Activated B cell treated with CpG ODN at 0.5 μM for 24 hours (primary cell): ENCODE results near the gene IFIT1B. TPM values are rescaled to one million over a fixed set of nuclear protein-coding genes. Genes with fewer than 3 reads are reported as not detected.

ENCODE experiments used
- ATAC-seq: fragments of 200-7000 bp; cut with Tn5 transposase; one replicate; pipeline ENCODE4 v1.10.0; 2021; ENCODE audit warnings: low read depth, mild to moderate bottlenecking, moderate library complexity
- CTCF ChIA-PET: fragments of 350-600 bp; sonication (Branson Sonifier 250); formaldehyde crosslinking; loops from one replicate; lab custom pipeline; 2021; ENCODE audit warnings: antibody characterized with exemption; lab: Charles Lee
- POLR2A ChIA-PET: fragments of 350-600 bp; sonication (Branson Sonifier 250); formaldehyde crosslinking; loops from one replicate; lab custom pipeline; 2021; ENCODE audit warnings: antibody characterized with exemption; lab: Charles Lee
- DNase-seq: peaks from one replicate; pipeline ENCODE4 v3.0.0; 2022
- H3K27ac Mint-ChIP-seq: one replicate; pipeline ENCODE4 v1.8.0; 2020; ENCODE audit warnings: mixed read lengths
- H3K27me3 Mint-ChIP-seq: one replicate; pipeline ENCODE4 v1.8.0; 2021; ENCODE audit warnings: mixed read lengths
- H3K36me3 Mint-ChIP-seq: one replicate; pipeline ENCODE4 v1.8.0; 2021; ENCODE audit warnings: low read depth, mixed read lengths
- H3K4me1 Mint-ChIP-seq: one replicate; pipeline ENCODE4 v1.8.0; 2021; ENCODE audit warnings: mixed read lengths
- H3K4me3 Mint-ChIP-seq: one replicate; pipeline ENCODE4 v1.8.0; 2020; ENCODE audit warnings: mild to moderate bottlenecking, mixed read lengths
- H3K9me3 Mint-ChIP-seq: one replicate; pipeline ENCODE4 v1.8.0; 2020; ENCODE audit warnings: mixed read lengths
- intact Hi-C: fragments of 100-400 bp; cut with micrococcal nuclease; formaldehyde crosslinking; loops from one replicate; pipeline ENCODE4 v1.15.1; 2024
- total RNA-seq: library from RNA; stranded (reverse); gene quantifications from 2 replicates; pipeline ENCODE4 v1.2.3, GENCODE V29; 2022
- TF ChIP-seq, protein P1 (sequence below): fragments of 200-600 bp; IDR thresholded peaks from one replicate; pipeline ENCODE4 v1.8.0; 2022; ENCODE audit warnings: antibody characterized with exemption, mild to moderate bottlenecking

The IFIT1B gene
- total RNA-seq, 1 donor from 2014 or later = not detected

- H3K4me1 Mint-ChIP-seq = peaks cover 43% of the 10 kb centered on the region
- peak overlapping the region; percentile 97 for H3K27ac Mint-ChIP-seq
- no peak for ATAC-seq
- H3K4me3 Mint-ChIP-seq = peak overlapping the region; percentile 94
- CTCF ChIA-PET = interaction anchor here (0.8 to 1.4 kb wide), 5 partner anchors 111 to 162 kb away, joined by 3 to 4 read pairs (median 3); partner anchors contain the start of genes IFIT2 and LIPA
- intact Hi-C loops = loop anchor here (10.0 kb wide), 1 partner anchor 631 kb away; no protein-coding TSS in a partner anchor
- H3K9me3 Mint-ChIP-seq = peaks cover 2% of the 10 kb centered on the region
- H3K27me3 Mint-ChIP-seq = no peaks in the 10 kb centered on the region
- TF ChIP-seq, protein P1, sequence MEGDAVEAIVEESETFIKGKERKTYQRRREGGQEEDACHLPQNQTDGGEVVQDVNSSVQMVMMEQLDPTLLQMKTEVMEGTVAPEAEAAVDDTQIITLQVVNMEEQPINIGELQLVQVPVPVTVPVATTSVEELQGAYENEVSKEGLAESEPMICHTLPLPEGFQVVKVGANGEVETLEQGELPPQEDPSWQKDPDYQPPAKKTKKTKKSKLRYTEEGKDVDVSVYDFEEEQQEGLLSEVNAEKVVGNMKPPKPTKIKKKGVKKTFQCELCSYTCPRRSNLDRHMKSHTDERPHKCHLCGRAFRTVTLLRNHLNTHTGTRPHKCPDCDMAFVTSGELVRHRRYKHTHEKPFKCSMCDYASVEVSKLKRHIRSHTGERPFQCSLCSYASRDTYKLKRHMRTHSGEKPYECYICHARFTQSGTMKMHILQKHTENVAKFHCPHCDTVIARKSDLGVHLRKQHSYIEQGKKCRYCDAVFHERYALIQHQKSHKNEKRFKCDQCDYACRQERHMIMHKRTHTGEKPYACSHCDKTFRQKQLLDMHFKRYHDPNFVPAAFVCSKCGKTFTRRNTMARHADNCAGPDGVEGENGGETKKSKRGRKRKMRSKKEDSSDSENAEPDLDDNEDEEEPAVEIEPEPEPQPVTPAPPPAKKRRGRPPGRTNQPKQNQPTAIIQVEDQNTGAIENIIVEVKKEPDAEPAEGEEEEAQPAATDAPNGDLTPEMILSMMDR = no peak
- DNase-seq = no peak
- peaks cover 26% of the 10 kb centered on the region for H3K36me3 Mint-ChIP-seq
- POLR2A ChIA-PET = interaction anchor here (0.7 to 1.9 kb wide), 9 partner anchors 10 to 325 kb away, joined by 3 to 14 read pairs (median 4); partner anchors contain the start of genes IFIT1, IFIT2, KIF20B and LIPA
These were observed 35.6 kb downstream of the IFIT1B start for GRCh38 chr10:89413398-89413912.

- intact Hi-C loops = loop anchor here (1.0 to 10.0 kb wide), 8 partner anchors 22 to 630 kb away; partner anchors contain the start of genes IFIT1, KIF20B, LIPA and PANK1
- POLR2A ChIA-PET = interaction anchor here (0.5 to 2.0 kb wide), 17 partner anchors 10 to 534 kb away, joined by 3 to 14 read pairs (median 3); partner anchors contain the start of genes IFIT1, IFIT2, IFIT3 and KIF20B
These were observed 36.5 kb downstream of the IFIT1B start, which contains the start of gene IFIT5 for GRCh38 chr10:89414146-89414878. IFIT5 (plus strand) TSS chr10:89414568; CDS start chr10:89414799, 231 bp downstream.

GRCh38 chr10:89414879-89415821 lies 37.3 kb downstream of the IFIT1B start:
- peaks cover 32% of the 10 kb centered on the region for H3K36me3 Mint-ChIP-seq
- CTCF ChIA-PET = interaction anchor here (1.0 to 1.3 kb wide), 2 partner anchors 19 to 163 kb away, joined by 4 read pairs; partner anchors contain the start of gene LIPA
- intact Hi-C loops = loop anchor here (1.0 to 10.0 kb wide), 11 partner anchors 23 to 1442 kb away; partner anchors contain the start of genes FAS, HTR7, IFIT1 and KIF20B
- H3K9me3 Mint-ChIP-seq = peaks cover 2% of the 10 kb centered on the region
- TF ChIP-seq, protein P1 = no peak
- H3K4me3 Mint-ChIP-seq = peak overlapping the region; percentile 94
- no peaks in the 10 kb centered on the region for H3K27me3 Mint-ChIP-seq
- POLR2A ChIA-PET = interaction anchor here (0.5 to 2.0 kb wide), 14 partner anchors 9 to 535 kb away, joined by 3 to 14 read pairs (median 4); partner anchors contain the start of genes IFIT1, IFIT2, KIF20B and LIPA
- peaks cover 53% of the 10 kb centered on the region for H3K4me1 Mint-ChIP-seq
- peak overlapping the region; percentile 99 for H3K27ac Mint-ChIP-seq
- peak; percentile 57 for DNase-seq
- peak; percentile 53 for ATAC-seq

More at GRCh38 chr10:89414146-89414878, 36.5 kb downstream of the IFIT1B start, which contains the start of gene IFIT5:
- H3K4me1 Mint-ChIP-seq = peaks cover 46% of the 10 kb centered on the region
- no peaks in the 10 kb centered on the region for H3K27me3 Mint-ChIP-seq
- peaks cover 26% of the 10 kb centered on the region for H3K36me3 Mint-ChIP-seq
- ATAC-seq (peak; percentile 72), DNase-seq (peak; percentile 70)
- CTCF ChIA-PET = interaction anchor here (0.7 to 1.4 kb wide), 7 partner anchors 18 to 163 kb away, joined by 3 to 4 read pairs (median 3); partner anchors contain the start of genes IFIT2 and LIPA
- peaks cover 2% of the 10 kb centered on the region for H3K9me3 Mint-ChIP-seq
- peak within 1 kb of the TSS; percentile 94 for H3K4me3 Mint-ChIP-seq
- TF ChIP-seq, protein P1 = no peak
- peak within 1 kb of the TSS; percentile 99 for H3K27ac Mint-ChIP-seq

DNA sequence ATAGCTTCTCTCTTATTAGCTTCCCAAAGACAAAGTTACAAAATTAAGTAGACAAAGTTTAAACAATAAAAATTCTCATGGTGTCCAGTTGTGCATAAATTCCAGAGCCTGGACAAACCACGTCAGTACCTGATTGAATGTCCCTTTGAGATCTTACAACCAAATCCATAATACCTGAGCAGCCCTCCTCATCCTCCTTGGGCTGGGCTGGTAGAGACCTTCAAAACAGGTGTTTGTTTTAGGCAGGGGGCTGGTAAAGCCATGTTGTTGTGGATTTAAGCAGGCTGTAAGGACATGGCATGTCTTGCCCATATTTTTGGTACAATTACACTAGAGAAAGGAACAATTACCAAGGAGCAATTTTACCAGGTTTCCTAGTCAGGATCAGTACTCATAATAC lies 38.6 kb downstream of the IFIT1B start:
- intact Hi-C loops = loop anchor here (5.0 to 10.0 kb wide), 4 partner anchors 424 to 1441 kb away; partner anchors contain the start of genes FAS, HTR7 and STAMBPL1
- ATAC-seq (no peak), DNase-seq (no peak)
- Mint-ChIP-seq H3K9me3 (peaks cover 2% of the 10 kb centered on the region), H3K4me1 (peaks cover 61% of the 10 kb centered on the region), H3K27me3 (no peaks in the 10 kb centered on the region), H3K36me3 (peaks cover 45% of the 10 kb centered on the region), H3K27ac (peak overlapping the region; percentile 99), H3K4me3 (peak overlapping the region; percentile 94)
- TF ChIP-seq, protein P1 = no peak
- CTCF ChIA-PET = no interaction called here
- POLR2A ChIA-PET = no interaction called here
